Spleen (tissue), 7 donors: ENCODE data around the gene FRMD4A.

Source experiments
- POLR2AphosphoS5 ChIP-seq, 3 donors: sonication (generic); formaldehyde crosslinking; IDR thresholded peaks; one replicate each; pipeline ENCODE4 v1.5.1; 2017; ENCODE audit warnings: antibody characterized with exemption in 3 of 3
- TF ChIP-seq, protein P1 (sequence below), 11 experiments: fragments of 200-600 bp in 7 of 11; fragments of 450-650 bp in 4 of 11; sonication (generic) in 4 of 11; IDR thresholded peaks in 8 of 11; conservative IDR thresholded peaks in 3 of 11; 1 replicate in 7 of 11; 2 replicates in 4 of 11; pipeline versions ENCODE4 v1.4.0 to v1.8.0; 2016 to 2021; ENCODE audit warnings: antibody characterized with exemption in 11 of 11, inconsistent platforms in 4 of 11, mild to moderate bottlenecking in 1 of 11
- donor health status: DM: no; HTN: no; CAD: no; lungs with moderate emphysema.
- donor health status: DM: no; HTN: no; CAD: no.
- donor health status: DM: no; HTN: no; CAD: no.

DNA sequence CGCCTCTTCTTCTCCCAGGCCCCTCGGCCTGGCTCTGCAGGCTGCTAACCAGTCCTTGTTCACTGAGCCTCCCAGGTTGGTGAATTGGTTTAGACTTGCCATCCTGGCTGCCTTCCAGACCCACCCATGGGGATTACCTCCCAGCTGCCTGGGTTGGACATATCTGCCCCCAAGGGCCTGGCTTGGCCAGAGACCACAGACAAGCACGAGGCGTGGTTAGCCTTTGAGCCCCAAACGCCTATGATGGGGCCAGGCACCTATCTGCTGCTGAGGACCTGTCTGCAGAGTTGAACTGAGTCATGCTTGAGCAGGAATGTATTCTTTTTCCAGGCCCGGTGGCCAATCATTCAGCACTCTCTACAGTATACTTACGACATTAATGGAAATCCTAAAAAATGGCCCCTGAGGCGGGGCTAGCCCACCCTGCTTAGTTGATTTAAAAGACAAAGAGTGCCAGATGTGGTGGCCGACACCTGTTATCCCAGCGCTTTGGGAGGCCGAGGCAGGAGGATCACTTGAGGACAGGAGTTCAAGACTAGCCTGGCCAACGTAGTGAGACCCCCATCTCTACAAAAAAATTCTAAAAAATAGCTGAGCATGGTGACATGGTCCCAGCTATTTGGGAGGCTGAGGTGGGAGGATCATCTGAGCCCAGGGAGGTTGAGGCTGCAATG, 361.5 kb downstream of the FRMD4A start:
- TF ChIP-seq, protein P1, sequence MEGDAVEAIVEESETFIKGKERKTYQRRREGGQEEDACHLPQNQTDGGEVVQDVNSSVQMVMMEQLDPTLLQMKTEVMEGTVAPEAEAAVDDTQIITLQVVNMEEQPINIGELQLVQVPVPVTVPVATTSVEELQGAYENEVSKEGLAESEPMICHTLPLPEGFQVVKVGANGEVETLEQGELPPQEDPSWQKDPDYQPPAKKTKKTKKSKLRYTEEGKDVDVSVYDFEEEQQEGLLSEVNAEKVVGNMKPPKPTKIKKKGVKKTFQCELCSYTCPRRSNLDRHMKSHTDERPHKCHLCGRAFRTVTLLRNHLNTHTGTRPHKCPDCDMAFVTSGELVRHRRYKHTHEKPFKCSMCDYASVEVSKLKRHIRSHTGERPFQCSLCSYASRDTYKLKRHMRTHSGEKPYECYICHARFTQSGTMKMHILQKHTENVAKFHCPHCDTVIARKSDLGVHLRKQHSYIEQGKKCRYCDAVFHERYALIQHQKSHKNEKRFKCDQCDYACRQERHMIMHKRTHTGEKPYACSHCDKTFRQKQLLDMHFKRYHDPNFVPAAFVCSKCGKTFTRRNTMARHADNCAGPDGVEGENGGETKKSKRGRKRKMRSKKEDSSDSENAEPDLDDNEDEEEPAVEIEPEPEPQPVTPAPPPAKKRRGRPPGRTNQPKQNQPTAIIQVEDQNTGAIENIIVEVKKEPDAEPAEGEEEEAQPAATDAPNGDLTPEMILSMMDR (IDR thresholded peaks at IDR 0.05 in 8 of 11, conservative IDR thresholded peaks at IDR 0.05 in 3 of 11): no peak
- TF ChIP-seq POLR2AphosphoS5 (IDR thresholded peaks at IDR 0.05): no peak
